DND-41 (cell line): ENCODE data around the gene SATL1.
A peak's percentile ranks its signal among the peaks of the same experiment; 100 is the strongest.
"Not testable (repeated sequence)": the region's sequence is repeated elsewhere in the genome, so short reads cannot be mapped to it uniquely, and the experiment has no call there.

ENCODE experiments used
- ATAC-seq: fragments of 200-7000 bp; cut with Tn5 transposase; 3 replicates; pipeline ENCODE4 v1.9.1; 2021; ENCODE audit warnings: low read depth; ENCODE audit not compliant: insufficient read depth
- DNase-seq: peaks from one replicate; pipeline ENCODE4 v3.0.0-alpha.2; 2020
- H2AFZ ChIP-seq: 2 replicates; pipeline ENCODE4 v1.6.0; 2012; ENCODE audit warnings: low read depth, low read length
- H3K27ac ChIP-seq: 2 replicates; pipeline ENCODE4 v1.5.1; 2012; ENCODE audit warnings: low read length, inconsistent platforms
- H3K27me3 ChIP-seq: fragments of 200-600 bp; sonication (generic); 2 replicates; pipeline ENCODE4 v1.6.0; 2012; ENCODE audit warnings: low read length, mild to moderate bottlenecking, inconsistent platforms; ENCODE audit not compliant: insufficient read depth, poor library complexity
- H3K36me3 ChIP-seq: 2 replicates; pipeline ENCODE4 v1.5.1; 2012; ENCODE audit warnings: low read length, inconsistent platforms; ENCODE audit not compliant: insufficient read depth
- H3K4me1 ChIP-seq: 2 replicates; pipeline ENCODE4 v1.5.1; 2012; ENCODE audit warnings: mild to moderate bottlenecking, low read length; ENCODE audit not compliant: insufficient read depth
- H3K4me2 ChIP-seq: 2 replicates; pipeline ENCODE4 v1.6.0; 2012; ENCODE audit warnings: mild to moderate bottlenecking, moderate library complexity, low read length, inconsistent platforms; ENCODE audit not compliant: insufficient read depth
- H3K4me3 ChIP-seq, 2 experiments: fragments of 200-600 bp in 1 of 2; shearing (Covaris generic) in 1 of 2; 2 replicates each; pipeline ENCODE4 v1.5.1; 2012 to 2016; ENCODE audit warnings: inconsistent platforms in 2 of 2, low read length in 2 of 2, mild to moderate bottlenecking in 2 of 2, low read depth in 1 of 2, moderate library complexity in 1 of 2
- H3K79me2 ChIP-seq: 2 replicates; pipeline ENCODE4 v1.6.0; 2012; ENCODE audit warnings: low read length, inconsistent platforms; ENCODE audit not compliant: insufficient read depth
- H3K9ac ChIP-seq: 2 replicates; pipeline ENCODE4 v1.6.0; 2012; ENCODE audit warnings: low read depth, mild to moderate bottlenecking, inconsistent platforms, low read length, moderate library complexity
- H3K9me3 ChIP-seq: 2 replicates; pipeline ENCODE4 v1.5.1; 2012; ENCODE audit warnings: low read length, moderate library complexity, mild to moderate bottlenecking, inconsistent platforms; ENCODE audit not compliant: insufficient read depth, severe bottlenecking
- H4K20me1 ChIP-seq: 2 replicates; pipeline ENCODE4 v1.6.0; 2012; ENCODE audit warnings: low read length; ENCODE audit not compliant: insufficient read depth
- EZH2 ChIP-seq: IDR thresholded peaks from 3 replicates; pipeline ENCODE4 v1.6.1; 2012; ENCODE audit warnings: borderline replicate concordance, low read depth, mild to moderate bottlenecking, moderate library complexity, low read length, inconsistent platforms; ENCODE audit not compliant: severe bottlenecking
- TF ChIP-seq, protein P1 (sequence below): IDR thresholded peaks from 2 replicates; pipeline ENCODE4 v1.5.1; 2012; ENCODE audit warnings: borderline replicate concordance, low read length, moderate library complexity, mild to moderate bottlenecking; ENCODE audit not compliant: poor library complexity, severe bottlenecking; ENCODE audit errors: extremely low read depth

Gene SATL1

DNA sequence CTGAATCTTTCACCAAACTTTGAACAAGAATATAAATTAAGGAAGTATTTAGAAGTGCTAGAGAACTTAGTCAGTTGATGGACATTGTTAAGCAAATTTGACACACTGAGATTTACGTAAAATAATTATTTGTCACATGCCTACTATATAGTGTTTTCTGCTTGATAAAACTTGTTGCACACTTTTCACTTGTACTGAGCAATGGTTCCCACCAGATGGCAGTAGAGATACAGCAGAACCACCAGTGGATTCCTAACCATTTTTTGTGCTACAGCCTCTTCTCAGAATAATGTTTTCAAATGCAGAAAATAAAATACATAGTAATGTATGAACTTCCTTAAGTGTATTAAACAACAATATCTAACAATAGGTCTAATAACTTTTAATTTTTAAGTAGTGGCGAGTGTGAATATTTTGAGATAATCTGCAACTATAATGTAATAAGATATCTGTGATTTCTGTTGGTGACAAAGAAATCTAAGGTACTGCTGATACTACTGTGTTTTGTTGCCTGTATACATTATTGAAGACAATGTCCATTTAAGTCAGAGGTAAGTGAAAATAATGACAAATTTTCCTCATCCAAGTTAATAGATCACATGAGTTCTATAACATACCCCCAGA, 158.7 kb downstream of the SATL1 start:
- Histone ChIP-seq H3K27me3 (no peaks in the 10 kb centered on the region), H3K36me3 (peaks cover 4% of the 10 kb centered on the region; the same call in 1 of the 2 replicates), H3K4me3 (no peak overlapping the region), H4K20me1 (no peaks in the 10 kb centered on the region), H3K9ac (no peak overlapping the region), H3K4me1 (no peaks in the 10 kb centered on the region), H3K4me2 (no peak overlapping the region), H2AFZ (no peak overlapping the region), H3K79me2 (no peaks in the 10 kb centered on the region), H3K9me3 (no peaks in the 10 kb centered on the region), H3K27ac (no peak overlapping the region)
- DNase-seq = peak; percentile 23
- TF ChIP-seq, protein P1, sequence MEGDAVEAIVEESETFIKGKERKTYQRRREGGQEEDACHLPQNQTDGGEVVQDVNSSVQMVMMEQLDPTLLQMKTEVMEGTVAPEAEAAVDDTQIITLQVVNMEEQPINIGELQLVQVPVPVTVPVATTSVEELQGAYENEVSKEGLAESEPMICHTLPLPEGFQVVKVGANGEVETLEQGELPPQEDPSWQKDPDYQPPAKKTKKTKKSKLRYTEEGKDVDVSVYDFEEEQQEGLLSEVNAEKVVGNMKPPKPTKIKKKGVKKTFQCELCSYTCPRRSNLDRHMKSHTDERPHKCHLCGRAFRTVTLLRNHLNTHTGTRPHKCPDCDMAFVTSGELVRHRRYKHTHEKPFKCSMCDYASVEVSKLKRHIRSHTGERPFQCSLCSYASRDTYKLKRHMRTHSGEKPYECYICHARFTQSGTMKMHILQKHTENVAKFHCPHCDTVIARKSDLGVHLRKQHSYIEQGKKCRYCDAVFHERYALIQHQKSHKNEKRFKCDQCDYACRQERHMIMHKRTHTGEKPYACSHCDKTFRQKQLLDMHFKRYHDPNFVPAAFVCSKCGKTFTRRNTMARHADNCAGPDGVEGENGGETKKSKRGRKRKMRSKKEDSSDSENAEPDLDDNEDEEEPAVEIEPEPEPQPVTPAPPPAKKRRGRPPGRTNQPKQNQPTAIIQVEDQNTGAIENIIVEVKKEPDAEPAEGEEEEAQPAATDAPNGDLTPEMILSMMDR = peak; percentile 74
- TF ChIP-seq EZH2 = no peak
- peak; percentile 49; the same call in 1 of the 3 replicates for ATAC-seq

DNA sequence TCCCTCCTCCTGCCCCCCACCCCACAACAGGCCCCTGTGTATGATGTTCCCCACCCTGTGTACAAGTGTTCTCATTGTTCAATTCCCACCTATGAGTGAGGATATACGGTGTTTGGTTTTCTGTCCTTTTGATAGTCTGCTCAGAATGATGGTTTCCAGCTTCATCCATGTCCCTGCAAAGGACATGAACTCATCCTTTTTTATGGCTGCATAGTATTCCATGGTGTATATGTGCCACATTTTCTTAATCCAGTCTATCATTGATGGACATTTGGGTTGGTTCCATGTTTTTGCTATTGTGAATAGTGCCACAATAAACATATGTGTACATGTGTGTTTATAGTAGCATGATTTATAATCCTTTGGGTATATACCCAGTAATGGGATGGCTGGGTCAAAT, 166.3 kb downstream of the SATL1 start:
- not testable (repeated sequence) for H3K4me3 ChIP-seq, H3K27ac ChIP-seq, H3K36me3 ChIP-seq, H3K4me1 ChIP-seq, H3K9ac ChIP-seq, H2AFZ ChIP-seq, H3K4me2 ChIP-seq, ATAC-seq, H3K79me2 ChIP-seq, H3K27me3 ChIP-seq, H3K9me3 ChIP-seq, H4K20me1 ChIP-seq, DNase-seq

DNA sequence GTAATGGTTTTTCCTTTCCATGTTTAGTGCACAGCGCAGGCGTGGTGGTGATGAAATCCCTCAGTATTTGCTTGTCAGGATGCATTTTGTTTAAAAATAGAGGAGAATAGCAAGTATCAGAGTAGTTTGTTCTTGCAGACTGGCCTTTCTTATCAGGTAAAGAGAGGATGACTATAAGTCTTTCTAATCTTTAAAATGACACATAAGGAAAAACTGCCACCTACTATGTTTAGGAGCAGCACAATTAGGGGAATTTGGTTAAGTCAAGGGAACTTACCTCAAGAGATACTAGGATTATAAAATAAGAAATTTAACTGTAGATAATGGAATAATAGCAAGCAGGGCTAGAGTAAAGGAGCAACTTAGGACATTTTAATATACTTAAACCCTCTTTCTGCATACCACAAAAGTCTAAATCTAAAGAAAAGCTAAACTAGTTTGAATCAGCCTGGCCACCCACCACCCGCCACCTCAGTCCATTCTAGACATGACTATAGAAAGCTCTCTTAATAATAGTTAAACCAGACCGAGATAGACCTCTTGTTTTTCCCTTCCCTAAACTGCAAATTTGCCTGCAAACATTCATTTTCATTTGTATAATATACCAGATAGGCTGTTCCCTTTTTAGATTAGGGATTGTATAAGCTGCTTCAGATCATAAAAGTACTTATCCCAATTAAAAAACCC, 177.9 kb downstream of the SATL1 start:
- no peaks in the 10 kb centered on the region for H3K9me3 ChIP-seq
- TF ChIP-seq EZH2 = no peak
- TF ChIP-seq, protein P1 = no peak
- H3K27me3 ChIP-seq = no peaks in the 10 kb centered on the region
- H3K4me1 ChIP-seq = no peaks in the 10 kb centered on the region
- no peaks in the 10 kb centered on the region for H3K79me2 ChIP-seq
- no peak for DNase-seq
- H2AFZ ChIP-seq = no peak overlapping the region
- no peak overlapping the region for H3K4me3 ChIP-seq
- H4K20me1 ChIP-seq = no peaks in the 10 kb centered on the region
- H3K27ac ChIP-seq = no peak overlapping the region
- no peak overlapping the region for H3K4me2 ChIP-seq
- H3K9ac ChIP-seq = no peak overlapping the region
- ATAC-seq = no peak
- no peaks in the 10 kb centered on the region for H3K36me3 ChIP-seq

DNA sequence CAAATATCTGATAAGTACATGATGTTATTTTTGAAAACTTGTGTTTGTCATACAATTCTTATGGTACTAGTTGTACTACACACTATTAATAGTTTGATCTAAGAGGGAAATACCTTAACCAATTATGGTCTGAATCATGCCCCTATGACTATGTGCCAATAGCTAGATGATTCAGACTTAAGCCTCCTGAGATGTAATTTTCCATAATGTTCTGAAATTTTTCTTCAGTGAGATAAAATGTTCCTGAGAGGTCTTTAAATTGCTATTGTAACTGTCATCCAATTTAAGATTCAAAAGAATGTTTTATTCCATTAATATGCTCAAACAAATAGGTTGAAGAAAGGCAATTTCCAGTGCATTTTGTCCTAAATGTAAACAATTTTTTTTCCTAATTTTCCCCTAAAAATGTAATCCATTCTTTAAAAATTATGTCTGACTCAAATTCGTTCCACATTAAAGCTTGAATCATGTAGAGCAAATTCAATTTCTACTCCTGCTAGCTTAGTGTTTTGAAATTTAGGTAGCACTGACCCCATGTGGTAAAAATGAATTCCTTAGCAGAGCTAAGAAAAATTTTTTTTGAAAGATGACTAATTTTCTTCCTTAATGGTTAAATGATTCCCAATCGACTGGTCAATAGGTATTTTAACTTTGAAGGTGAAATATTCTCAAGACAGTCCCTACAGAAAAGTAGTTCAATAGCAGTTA, 190.8 kb downstream of the SATL1 start:
- DNase-seq (no peak), ATAC-seq (no peak)
- H3K36me3 ChIP-seq = no peaks in the 10 kb centered on the region
- H2AFZ ChIP-seq = no peak overlapping the region
- no peaks in the 10 kb centered on the region for H3K9me3 ChIP-seq
- TF ChIP-seq, protein P1 = peak; percentile 29
- TF ChIP-seq EZH2 = no peak
- H3K9ac ChIP-seq = no peak overlapping the region
- no peaks in the 10 kb centered on the region for H3K4me1 ChIP-seq
- H3K4me3 ChIP-seq = no peak overlapping the region
- H3K27ac ChIP-seq = no peak overlapping the region
- H3K27me3 ChIP-seq = no peaks in the 10 kb centered on the region
- H3K4me2 ChIP-seq = no peak overlapping the region
- H4K20me1 ChIP-seq = no peaks in the 10 kb centered on the region
- no peaks in the 10 kb centered on the region for H3K79me2 ChIP-seq
